Measurements from ENCODE around the gene SMIM1.

Gene SMIM1

GRCh38 chr1:3825356-3825755 is 52.8 kb downstream of the SMIM1 start:
- Histone ChIP-seq H3K27ac (ENCODE audit: low read length) (no peak overlapping the region), H3K36me3 (ENCODE audit: control insufficient read depth, low read depth, low read length) (peaks cover 3% of the 10 kb centered on the region), H3K27me3 (ENCODE audit: control insufficient read depth, insufficient read depth, low read length) (no peaks in the 10 kb centered on the region), H3K4me3 (ENCODE audit: low read length) (no peak overlapping the region), H3K9me3 (ENCODE audit: control insufficient read depth, low read depth, low read length) (no peaks in the 10 kb centered on the region), H3K9ac (ENCODE audit: low read length) (no peak overlapping the region), H3K4me1 (ENCODE audit: control insufficient read depth, low read depth, low read length) (no peaks in the 10 kb centered on the region)
